Measurements from ENCODE around the gene MILR1.
"Not testable (repeated sequence)": the region's sequence is repeated elsewhere in the genome, so short reads cannot be mapped to it uniquely, and the experiment has no call there.

MILR1 gene

DNA sequence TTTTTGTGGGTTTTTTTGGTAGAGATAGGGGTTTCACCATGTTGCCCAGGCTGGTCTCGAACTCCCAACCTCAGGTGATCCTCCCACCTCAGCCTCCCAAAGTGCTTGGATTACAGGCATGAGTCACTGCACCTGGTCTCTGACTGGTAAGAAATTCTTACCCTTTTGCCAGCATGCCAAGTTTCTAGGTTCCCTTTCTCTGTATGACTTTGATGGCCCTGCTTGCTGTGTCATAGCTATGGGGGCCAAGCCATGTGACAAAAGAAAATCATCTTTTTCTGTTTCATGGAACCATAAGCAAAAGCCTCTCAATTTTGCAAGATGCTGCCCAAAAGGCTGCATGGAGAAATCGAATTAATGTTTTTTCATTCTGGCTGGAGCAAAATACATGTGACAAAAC is 18.9 kb upstream of the MILR1 start:
- DNase-seq = not testable (repeated sequence)

DNA sequence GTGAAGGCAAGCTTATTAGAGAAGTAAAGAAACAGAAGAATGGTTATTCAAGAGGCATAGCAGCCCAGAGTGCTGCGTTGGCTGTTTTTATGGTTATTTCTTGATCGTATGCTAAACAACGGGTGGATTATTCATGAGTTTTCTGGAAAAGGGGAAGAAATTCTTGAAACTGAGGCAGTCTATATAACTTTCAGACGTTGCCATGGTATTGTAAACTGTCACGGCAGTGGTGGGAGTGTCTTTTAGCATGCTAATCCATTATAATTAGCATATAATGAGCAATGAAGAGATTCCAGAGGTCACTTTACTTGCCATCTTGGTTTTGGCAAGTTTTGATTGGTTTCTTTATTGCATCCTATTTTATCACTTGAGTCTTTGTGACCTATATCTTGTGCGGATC is 17.4 kb upstream of the MILR1 start:
- no peak for DNase-seq

DNA sequence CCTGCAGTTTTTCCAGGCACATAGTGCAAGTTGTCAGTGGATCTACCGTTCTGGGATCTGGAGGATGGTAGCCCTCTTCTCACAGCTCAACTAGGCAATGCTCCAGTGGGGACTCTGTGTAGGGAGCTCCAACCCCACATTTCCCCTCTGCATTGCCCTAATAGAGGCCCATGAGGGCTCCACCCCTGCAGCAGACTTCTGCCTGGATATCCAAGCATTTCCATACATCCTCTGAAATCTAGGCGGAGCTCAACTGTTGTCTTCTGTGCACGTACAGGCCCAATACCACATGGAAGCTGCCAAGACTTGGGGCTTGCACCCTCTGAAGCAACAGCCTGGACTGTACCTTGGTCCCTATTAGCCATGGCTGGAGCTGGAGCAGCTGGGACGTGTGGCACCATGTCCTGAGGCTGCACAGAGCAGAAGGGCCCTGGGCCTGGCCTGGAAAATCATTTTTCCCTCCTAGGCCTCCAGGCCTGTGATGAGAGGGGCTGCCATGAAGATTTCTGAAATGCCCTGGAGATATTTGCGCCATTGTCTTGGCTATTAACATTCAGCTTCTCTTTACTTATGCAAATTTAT is 10.9 kb upstream of the MILR1 start:
- DNase-seq = no peak

DNA sequence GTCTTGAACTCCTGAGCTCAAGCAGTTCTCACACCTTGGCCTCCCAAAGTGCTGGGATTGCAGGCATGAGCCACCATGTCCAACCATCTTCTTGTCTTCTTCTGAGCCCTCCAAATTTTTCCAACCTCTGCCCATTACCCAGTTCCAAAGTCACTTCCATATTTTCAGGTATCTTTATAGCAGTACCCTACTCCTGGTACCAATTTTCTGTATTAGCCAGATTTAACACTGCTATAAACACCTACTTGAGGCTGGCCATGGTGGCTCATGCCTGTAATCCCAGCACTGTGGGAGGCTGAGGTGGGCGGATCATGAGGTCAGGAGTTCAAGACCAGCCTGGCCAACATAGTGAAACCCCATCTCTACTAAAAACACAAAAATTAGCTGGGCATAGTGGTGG is 9.4 kb upstream of the MILR1 start:
- DNase-seq = not testable (repeated sequence)

DNA sequence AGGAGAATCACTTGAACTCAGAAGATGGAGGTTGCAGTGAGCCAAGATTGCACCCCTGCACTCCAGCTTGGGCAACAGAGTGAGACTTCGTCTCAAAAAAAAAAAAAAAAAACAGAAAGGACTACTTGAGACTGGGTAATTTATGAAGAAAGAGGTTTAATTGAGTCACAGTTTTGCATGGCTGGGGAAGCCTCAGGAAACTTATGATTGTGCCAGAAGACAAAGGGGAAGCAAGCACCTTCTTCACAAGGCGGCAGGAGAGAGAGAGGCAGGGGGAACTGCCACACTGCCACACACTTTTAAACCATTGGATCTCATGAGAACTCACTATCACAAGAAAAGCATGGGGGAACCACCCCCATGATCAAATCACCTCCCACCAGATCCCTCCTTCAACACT is 9.0 kb upstream of the MILR1 start:
- DNase-seq = no peak

DNA sequence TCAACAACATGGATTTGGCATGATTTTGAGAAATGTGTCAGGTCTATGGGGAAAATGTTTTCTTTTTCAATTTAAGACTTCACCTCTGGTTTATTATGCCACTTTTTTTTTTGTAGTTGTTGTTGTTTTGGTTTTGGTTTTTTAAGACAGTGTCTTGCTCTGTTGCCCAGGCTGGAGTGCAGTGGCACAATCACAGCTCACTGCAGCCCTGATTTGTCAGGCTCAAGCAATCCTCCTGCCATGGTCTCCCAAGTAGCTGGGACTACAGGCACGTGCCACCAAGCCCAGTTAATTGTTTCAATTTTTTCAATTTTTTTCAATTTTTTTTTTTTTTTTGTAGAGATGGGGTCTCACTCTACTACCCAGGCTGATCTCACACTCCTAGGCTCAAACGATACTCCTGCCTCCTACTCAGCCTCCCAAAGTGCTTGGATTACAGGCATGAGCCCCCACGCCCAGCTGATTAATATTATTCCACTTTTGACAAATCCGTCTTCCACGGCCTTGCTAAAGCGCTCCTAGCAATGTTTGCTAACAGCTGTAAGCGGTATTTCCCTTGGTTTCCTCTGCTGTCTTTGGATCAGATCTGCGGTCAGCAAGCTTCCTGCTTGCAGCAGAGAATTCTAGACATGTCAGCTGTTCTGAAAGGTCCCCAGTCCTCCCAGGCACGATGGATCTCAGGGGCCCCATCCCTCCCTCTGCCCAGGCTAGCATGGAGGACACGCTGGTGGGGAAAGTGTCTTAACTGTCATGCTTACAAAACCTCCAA is 7.0 kb upstream of the MILR1 start:
- no peak for DNase-seq

DNA sequence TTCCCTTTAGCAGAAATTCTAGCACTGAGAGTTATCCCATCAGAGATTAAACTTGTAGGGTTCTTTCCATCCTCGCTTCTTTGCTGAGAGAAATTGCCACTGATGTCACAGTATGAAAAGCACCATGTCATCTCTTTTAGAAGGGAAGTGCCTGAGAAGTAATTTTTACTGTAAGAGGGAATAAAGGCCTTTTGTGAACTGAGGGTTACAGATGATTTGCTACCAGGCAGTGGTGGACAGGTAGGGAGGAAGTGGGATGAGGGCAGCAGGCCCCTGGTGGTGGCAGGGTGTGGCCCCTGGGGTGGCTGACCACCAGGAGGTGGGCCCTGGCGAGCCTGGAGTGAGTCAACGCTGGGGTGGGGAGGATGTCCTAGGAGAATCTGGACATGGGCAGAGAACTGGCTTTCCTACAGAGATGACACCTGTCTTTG is 6.4 kb upstream of the MILR1 start:
- DNase-seq = no peak

DNA sequence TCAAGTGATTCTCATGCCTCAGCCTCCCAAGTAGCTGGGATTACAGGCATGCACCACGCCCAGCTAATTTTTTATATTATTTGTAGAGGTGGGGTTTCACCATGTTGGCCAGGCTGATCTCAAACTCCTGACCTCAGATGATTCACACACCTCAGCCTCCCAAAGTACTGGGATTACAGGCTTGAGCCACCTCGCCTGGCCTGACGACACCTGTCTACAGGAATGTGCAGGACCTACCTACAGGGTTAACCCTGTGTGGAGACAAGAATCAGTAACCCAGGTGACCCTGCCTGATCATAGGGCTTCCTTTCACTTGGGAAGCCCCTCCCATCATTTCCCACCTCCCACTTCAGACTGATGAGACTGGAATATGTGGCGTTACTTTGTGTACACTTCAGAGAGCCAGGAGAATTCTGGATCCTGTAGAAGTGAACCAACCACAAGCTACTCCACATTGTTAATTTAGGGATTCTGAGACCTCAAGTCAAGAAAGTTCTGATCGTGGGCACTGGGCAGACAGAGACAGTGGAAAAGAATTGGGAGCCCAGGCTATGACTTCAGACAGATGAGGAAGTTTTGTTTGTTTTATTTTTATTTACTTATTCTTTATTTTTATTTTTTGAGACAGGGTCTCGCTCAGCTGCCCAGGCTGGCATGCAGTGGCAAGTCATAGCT is 5.7 kb upstream of the MILR1 start:
- no peak for DNase-seq

DNA sequence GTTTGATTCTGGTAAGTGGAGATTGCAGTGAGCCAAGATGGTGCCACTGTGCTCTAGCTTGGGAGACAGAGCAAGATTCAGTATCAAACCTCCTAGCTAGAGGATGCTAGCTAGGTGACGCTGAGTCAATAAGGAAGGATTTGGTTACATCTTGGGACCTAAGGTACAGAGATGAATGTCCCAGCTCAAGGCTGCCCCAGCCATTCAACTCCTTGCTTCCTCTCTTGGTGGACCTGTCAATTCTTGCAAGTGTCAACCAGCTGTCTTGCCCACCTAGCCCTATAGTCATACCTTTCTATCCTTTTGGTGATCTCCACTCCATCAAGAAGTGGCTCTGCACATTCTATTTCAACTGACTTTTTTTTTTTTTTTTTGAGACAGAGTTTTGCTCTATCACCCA is 1.4 kb upstream of the MILR1 start:
- DNase-seq = no peak

DNA sequence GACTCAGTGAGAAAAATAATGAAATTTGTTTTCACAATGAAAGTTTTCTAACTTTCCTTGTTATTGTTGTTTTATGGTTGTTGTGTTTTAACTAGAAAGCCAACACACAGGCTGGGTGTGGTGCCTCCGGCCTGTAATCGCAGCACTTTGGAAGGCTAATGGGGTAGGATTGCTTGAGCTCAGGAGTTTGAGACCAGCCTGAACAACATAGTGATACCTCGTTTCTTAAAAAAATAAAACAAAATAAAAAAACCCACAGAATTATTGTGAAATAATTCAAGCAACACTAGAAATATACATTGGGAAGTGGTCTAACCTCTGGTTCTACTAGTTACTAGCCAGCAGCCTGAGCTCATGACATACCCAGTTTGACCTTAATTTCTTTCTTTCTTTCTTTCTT is 630 bp downstream of the MILR1 start:
- no peak for DNase-seq

DNA sequence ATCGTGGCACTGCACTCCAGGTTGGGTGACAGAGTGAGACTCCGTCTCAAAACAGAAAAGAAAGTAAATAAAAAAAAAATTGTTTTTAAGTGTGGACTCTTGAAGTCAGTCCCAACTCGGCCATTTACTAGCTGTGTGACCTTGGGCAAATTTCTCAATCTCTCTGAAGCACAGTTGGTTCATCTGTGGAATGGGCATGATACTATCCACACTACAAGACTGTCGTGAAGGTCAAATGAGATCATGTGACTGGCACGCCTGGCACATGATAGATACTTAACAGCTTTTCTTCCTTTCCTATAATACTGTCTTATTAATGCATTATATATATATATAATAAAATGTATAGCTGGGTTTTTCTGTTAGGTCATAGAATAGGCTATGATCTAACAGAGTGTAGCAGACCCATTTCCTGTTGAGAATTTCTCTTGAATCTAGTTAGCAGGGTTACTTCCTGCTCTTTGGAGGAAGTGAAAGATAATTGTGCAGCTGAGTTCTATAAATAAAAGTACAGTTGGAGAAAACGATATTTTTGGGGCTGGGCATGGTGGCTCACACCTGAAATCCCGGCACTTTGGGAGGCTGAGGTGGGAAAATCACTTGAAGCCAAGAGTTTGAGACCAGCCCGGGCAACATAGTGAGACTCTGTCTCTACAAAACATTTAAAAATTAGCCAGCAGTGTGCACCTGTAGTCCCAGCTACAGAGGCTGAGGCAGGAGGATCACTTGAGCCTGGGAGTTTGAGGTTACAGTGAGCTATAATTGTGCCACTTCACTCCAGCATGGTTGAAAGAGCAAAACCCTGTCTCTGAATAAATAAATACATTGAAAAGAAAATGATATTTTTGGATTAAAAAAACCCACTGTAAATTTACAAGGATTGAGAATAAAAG is 7.3 kb downstream of the MILR1 start:
- no peak for DNase-seq

DNA sequence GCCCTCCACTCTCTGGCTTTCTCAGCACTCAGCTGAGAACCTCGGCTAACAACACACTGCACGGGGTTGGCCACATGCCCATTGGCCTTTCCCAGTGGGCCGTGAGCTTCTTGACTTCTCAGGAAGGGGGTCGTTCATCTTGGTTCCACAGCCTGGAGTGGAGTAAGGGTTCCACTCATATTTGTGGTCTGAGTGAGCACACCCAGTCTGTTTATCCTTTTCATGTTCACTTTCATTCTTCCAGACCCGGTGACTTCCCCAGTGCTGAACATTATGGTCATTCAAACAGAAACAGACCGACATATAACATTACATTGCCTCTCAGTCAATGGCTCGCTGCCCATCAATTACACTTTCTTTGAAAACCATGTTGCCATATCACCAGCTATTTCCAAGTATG is 8.2 kb downstream of the MILR1 start:
- no peak for DNase-seq

DNA sequence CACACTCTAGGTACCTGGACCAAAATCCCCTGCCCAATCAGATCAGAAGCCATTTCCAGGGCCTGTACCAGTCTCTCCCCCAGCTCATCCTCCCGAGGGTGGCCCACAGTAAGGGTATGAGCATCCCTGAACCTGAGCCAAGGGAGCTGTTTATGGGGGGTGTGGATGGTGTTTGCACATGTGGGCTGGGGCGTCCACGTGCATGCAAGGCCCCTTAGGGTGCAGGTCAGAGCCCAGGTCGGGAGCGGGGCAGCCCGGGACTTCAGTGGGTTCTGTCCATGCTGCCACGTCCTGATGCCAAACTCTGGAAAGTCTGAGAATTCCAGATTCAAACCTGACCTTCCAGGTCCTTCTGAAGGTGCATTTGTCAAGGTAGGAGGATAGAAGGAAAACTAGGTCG is 9.8 kb downstream of the MILR1 start:
- DNase-seq = no peak

DNA sequence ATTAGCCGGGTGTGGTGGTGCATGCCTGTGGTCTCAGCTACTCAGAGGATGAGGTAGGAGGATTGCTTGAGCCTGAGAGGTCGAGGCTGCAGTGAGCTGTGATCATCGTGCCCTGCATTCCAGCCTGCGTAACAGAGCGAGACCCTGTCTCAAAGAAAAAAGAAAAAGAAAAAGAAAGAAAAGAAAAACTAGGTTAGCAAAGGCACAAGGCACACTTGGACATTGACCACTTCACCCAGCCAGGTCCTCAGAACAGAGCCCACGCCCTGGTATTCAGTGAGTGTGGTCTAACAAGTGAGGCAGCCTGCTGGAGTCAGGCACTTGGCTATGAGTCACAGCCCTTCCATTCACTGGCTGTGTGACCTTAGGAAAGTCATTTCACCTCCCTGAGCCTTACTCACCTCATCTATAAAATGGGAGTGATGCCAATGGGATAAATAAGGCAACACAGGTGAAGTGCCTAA is 10.4 kb downstream of the MILR1 start:
- DNase-seq = no peak

DNA sequence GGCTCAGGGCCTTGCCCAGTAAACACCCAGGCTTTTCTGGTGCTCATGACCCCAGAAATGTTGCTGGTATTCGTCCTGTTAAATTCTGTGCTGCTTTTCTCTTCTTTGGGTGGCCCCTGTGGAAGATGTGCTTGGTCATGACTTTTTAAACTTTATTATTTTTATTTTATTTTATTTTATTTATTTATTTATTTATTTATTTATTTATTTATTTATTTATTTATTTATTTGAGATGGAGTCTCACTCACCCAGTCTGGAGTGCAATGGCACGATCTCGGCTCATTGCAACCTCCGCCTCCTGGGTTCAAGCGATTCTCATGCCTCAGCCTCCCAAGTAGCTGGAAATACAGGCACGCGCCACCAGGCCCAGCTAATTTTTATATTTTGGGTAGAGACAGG is 10.9 kb downstream of the MILR1 start:
- DNase-seq = not testable (repeated sequence)

DNA sequence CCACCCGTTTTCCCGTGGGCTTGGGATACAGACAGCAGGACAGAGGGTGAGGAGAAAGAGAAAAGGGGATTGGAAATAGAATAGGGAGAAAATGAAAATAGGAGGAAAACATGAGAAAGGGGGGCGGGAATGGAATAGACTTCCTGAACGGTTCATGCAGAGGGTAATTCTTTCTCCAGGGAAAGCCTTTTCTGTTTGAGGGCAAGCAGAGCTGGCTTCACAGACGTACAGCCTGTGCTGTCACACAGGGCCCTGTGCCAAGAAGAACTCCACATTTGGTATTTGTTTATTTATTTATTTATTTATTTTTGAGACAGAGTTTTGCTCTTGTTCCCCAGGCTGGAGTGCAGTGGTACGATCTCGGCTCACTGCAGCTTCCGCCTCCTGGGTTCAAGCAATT is 12.0 kb downstream of the MILR1 start:
- DNase-seq = no peak

DNA sequence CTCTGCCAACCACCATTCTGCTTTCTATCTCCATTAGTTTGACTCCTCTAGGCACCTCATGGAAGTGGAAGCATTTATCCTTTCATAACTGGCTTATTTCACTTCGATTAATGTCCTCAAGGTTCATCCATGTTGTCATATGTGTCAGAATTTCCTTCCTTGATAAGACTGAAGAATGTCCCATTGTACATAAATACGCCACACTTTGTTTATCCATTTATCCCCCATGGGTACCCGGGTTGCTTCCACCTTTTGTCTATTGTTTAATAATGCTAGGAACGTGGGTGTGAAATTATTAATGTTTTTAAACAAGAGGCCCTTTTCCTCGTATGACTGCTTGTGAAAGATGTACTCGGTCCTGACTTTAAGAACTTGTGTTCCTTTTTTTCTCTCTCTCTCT is 12.9 kb downstream of the MILR1 start:
- DNase-seq = no peak

DNA sequence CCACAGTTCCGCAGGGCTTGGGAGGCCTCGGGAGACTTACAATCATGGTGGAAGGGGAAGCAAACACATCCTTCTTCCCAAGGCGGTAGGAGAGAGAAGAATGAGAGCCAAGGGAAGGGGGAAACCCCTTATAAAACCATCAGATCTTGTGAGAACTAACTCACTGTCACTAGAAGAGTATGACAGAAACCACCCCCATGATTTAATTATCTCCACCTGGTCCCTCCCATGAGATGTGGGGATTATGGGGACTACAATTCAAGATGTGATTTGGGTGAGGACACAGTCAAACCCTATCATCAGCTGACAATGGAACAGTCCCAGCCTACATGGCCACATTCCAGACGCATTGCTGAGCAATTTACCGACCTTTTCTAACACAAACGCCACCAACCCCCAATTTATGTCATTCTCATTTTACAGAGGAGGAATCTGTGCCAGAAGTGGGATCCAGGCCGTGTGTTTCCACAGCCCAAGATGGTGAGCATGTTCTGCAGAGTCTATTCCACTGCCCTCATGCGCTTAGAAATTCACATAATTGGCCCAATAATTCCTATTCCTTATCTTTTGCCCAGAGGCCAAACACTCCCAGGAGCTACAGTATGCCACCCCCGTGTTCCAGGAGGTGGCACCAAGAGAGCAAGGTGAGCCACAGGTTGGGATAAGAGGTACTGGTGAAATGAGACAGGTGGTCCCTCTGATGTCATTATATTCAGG is 17.3 kb downstream of the MILR1 start:
- DNase-seq = no peak

DNA sequence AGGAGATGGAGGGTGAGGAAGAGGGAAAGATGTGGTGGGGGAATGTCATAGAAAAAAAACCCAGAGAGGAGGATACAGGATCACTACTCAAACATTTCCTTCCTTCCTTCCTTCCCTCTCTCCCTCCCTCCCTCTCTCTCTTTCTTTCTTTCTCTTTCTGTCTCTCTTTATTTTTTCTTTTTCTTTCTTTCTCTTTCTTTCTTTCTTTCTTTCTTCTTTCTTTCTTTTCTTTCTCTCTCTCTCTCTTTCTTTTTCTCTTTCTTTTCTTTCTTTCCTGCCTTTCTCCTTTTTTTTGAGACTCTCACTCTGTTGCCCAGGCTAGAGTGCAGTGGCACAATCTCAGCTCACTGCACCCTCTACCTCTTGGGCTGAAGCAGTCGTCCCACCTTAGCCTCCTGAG is 17.9 kb downstream of the MILR1 start:
- not testable (repeated sequence) for DNase-seq

DNA sequence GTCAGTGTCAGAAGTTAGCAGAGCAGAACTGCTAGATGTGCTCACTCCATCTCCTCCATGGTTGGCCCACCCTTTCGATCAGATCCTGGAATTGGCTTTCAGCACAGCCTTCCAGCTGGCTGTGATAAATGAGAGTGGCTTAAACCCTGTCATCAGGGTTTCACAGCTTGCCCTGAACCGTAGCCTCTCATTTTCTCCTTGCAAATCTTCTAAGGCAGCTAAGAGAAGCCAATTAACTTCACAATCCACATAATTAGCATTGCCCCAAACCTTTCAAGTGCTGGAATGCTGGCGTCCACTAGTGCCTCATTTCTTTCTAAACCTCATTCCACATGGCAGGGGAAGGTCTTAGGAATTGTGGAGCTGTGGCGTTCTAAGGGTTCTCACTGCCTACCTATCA is 21.7 kb downstream of the MILR1 start:
- no peak for DNase-seq

DNA sequence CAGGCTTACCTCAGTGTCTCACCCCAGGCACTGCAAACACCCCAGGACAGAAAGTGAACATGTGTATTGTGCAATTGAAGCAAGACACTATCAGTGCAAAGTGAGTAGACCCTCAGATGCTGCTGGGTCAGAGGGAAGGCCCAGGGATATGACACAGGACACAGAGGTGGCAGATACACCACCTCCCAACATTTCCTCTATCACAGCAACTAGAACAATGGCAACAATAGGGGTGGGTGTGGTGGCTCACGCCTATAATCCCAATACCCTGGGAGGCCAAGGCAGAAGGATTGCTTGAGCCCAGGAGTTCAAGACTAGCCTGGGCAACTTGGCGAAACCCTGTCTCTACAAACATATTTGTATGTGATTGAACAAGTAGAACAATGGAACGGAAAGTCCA is 22.5 kb downstream of the MILR1 start:
- no peak for DNase-seq

DNA sequence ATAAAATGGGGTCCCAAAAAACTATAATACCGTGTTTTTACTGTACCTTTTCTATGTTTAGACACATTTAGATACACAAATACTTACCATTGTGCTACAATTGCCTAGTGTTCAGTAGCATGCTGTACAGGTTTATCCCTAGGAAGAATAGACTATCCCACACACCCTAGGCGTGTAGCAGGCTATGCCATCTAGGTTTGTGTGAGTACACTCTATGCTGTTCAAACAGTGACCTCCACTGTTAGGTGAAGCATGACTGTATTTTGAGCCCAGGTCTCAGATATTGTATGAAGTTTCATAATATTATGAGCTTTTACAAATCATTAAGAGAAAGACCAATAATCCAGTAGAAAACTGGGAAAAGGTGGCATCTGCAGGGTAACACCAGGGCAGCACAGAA is 23.6 kb downstream of the MILR1 start:
- DNase-seq = no peak

DNA sequence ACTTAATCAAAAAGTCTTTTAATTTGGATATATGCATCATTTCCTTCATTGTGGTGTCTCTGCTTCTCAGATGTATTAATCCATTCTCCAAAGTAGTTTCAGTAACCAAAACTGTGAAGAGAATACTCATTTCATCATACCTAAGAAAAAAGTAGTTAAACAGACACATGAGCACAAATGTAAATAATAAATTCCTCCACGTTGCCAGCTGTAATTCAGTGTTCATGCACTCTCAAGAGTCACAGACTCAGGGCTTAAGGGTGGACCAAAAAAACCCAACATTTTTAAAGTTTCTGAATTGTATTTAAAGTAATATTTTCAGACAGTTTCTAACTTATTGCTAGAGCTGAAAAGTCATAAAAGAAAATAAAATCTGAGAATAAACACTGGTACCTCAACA is 28.9 kb downstream of the MILR1 start:
- DNase-seq = no peak

Measured in COR-L47 (cell line).